Measurements from ENCODE around the gene ZNF331.

DNA sequence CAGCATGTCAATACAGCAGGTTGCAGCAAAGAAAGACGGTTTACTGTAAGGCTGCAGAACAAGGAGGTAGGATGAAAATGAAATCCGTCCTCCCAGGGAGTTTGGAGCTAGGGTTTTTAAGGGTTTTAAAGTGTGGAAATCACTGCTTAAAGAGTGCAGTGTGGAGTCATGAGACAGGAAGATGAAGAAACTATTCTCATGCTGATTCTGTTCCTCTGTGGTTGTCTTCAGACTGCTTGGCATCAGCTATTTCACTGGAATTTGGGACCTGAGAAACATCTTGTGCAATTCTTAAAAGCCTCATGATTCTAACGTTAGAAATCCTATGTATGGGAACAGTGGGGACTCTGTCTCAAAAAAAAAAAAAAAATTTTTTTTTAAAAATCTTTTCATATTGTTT, 11.4 kb downstream of the ZNF331 start:
- TF ChIP-seq RAD21 (IDR thresholded peaks at IDR 0.05; ENCODE audit: low read depth) (no peak), TAF1 (IDR thresholded peaks at IDR 0.05; ENCODE audit: low read depth) (no peak), NFIC (IDR thresholded peaks at IDR 0.05) (no peak), TCF12 (IDR thresholded peaks at IDR 0.05; ENCODE audit: low read depth) (no peak), CEBPB (IDR thresholded peaks at IDR 0.05) (no peak), EGR1 (IDR thresholded peaks at IDR 0.05) (no peak), ZBTB7A (IDR thresholded peaks at IDR 0.05; ENCODE audit: low read depth) (no peak)
- TF ChIP-seq, protein P1, sequence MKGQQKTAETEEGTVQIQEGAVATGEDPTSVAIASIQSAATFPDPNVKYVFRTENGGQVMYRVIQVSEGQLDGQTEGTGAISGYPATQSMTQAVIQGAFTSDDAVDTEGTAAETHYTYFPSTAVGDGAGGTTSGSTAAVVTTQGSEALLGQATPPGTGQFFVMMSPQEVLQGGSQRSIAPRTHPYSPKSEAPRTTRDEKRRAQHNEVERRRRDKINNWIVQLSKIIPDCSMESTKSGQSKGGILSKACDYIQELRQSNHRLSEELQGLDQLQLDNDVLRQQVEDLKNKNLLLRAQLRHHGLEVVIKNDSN (IDR thresholded peaks at IDR 0.05) = no peak
- TF ChIP-seq, protein P2, sequence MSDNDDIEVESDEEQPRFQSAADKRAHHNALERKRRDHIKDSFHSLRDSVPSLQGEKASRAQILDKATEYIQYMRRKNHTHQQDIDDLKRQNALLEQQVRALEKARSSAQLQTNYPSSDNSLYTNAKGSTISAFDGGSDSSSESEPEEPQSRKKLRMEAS (IDR thresholded peaks at IDR 0.05) = no peak
- TF ChIP-seq, protein P3, sequence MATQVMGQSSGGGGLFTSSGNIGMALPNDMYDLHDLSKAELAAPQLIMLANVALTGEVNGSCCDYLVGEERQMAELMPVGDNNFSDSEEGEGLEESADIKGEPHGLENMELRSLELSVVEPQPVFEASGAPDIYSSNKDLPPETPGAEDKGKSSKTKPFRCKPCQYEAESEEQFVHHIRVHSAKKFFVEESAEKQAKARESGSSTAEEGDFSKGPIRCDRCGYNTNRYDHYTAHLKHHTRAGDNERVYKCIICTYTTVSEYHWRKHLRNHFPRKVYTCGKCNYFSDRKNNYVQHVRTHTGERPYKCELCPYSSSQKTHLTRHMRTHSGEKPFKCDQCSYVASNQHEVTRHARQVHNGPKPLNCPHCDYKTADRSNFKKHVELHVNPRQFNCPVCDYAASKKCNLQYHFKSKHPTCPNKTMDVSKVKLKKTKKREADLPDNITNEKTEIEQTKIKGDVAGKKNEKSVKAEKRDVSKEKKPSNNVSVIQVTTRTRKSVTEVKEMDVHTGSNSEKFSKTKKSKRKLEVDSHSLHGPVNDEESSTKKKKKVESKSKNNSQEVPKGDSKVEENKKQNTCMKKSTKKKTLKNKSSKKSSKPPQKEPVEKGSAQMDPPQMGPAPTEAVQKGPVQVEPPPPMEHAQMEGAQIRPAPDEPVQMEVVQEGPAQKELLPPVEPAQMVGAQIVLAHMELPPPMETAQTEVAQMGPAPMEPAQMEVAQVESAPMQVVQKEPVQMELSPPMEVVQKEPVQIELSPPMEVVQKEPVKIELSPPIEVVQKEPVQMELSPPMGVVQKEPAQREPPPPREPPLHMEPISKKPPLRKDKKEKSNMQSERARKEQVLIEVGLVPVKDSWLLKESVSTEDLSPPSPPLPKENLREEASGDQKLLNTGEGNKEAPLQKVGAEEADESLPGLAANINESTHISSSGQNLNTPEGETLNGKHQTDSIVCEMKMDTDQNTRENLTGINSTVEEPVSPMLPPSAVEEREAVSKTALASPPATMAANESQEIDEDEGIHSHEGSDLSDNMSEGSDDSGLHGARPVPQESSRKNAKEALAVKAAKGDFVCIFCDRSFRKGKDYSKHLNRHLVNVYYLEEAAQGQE (IDR thresholded peaks at IDR 0.05; ENCODE audit: low read depth) = no peak
